GM12875 (cell line): ENCODE measurements around the gene ACOT7.

ENCODE experiments used
- H3K4me3 ChIP-seq: one replicate; pipeline ENCODE4 v1.5.1; 2011; ENCODE audit warnings: low read depth, low read length, control low read depth
- TF ChIP-seq, protein P1 (sequence below): IDR thresholded peaks from 2 replicates; pipeline ENCODE4 v1.5.1; 2011; ENCODE audit warnings: low read depth, mild to moderate bottlenecking, control low read depth, inconsistent platforms, low read length, moderate library complexity, borderline replicate concordance; ENCODE audit not compliant: insufficient read depth

The ACOT7 gene

GRCh38 chr1:6266641-6267040, 126.9 kb downstream of the ACOT7 start:
- H3K4me3 ChIP-seq: no peak overlapping the region
- TF ChIP-seq, protein P1, sequence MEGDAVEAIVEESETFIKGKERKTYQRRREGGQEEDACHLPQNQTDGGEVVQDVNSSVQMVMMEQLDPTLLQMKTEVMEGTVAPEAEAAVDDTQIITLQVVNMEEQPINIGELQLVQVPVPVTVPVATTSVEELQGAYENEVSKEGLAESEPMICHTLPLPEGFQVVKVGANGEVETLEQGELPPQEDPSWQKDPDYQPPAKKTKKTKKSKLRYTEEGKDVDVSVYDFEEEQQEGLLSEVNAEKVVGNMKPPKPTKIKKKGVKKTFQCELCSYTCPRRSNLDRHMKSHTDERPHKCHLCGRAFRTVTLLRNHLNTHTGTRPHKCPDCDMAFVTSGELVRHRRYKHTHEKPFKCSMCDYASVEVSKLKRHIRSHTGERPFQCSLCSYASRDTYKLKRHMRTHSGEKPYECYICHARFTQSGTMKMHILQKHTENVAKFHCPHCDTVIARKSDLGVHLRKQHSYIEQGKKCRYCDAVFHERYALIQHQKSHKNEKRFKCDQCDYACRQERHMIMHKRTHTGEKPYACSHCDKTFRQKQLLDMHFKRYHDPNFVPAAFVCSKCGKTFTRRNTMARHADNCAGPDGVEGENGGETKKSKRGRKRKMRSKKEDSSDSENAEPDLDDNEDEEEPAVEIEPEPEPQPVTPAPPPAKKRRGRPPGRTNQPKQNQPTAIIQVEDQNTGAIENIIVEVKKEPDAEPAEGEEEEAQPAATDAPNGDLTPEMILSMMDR: no peak

GRCh38 chr1:6265151-6265550, 128.4 kb downstream of the ACOT7 start:
- TF ChIP-seq, protein P1: no peak
- H3K4me3 ChIP-seq: no peak overlapping the region

- TF ChIP-seq, protein P1: no peak
- no peak overlapping the region for H3K4me3 ChIP-seq
Measured at GRCh38 chr1:6263716-6264115, 129.9 kb downstream of the ACOT7 start.

DNA sequence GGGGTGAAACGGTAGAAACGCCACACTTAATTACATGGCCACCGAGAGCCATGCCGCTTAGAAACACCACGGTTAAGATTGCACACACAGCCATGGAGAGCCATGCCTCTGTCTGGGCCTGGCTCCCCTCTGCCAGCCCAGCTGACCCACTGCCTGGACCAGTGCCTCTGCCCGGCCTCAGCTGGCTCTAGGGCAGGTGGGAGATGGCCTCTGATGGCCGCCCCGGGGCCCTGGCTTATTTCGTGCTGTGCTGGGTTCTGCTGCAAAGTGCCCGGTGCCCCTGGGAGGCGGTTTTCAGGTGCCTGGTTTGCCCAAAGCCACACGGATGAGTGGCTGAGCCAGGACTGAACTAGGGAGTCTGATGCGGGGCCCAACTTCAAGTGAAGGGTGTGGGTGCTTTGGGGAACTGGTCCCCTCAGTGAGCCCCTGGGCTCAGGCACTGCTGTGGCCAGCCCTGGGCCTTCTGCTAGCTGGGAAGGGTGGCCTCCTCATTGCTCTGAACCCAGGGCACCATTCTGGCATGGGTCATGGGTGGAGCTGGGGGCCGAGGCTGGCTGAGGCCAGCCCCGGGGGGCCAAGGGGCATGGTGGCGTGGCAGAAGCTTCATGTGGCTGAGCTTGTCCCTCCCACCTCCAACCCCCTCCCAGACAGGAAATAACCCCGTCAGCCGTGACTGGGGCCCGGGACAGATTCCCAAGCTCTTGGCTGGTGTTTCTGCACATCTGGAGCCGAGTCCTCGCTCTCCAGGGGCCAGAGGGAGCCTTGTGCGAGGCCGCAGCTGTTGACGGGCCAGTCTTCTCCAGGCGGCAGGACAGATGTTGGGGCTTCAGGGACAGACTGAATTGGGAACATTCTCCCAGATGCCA, 130.8 kb downstream of the ACOT7 start:
- TF ChIP-seq, protein P1: no peak
- no peak overlapping the region for H3K4me3 ChIP-seq

GRCh38 chr1:6261615-6261995, 132.0 kb downstream of the ACOT7 start:
- H3K4me3 ChIP-seq: no peak overlapping the region
- TF ChIP-seq, protein P1: no peak

- H3K4me3 ChIP-seq: peak within 1 kb of the TSS; percentile 50
- TF ChIP-seq, protein P1: no peak
Measured at GRCh38 chr1:6260961-6261614, 132.5 kb downstream of the ACOT7 start, which contains the start of gene GPR153. Gene GPR153 (minus strand): TSS chr1:6261098. CDS start chr1:6254905, 6,193 bp downstream.
